Fibroblast of lung (primary cell): ENCODE data around the gene POLR2L. TPM values are rescaled to one million over a fixed set of nuclear protein-coding genes. Genes with fewer than 3 reads are reported as not detected.
A peak's percentile ranks its signal among the peaks of the same experiment; 100 is the strongest.

Experiments
- DNase-seq, 2 donors: peaks; one replicate each; pipeline versions ENCODE4 v3.0.0 to v3.0.0-alpha.2; 2010; ENCODE audit warnings: low read depth in 2 of 2
- H2AFZ ChIP-seq: 2 replicates; pipeline ENCODE4 v1.5.1; 2012; ENCODE audit warnings: low read length, control low read depth, inconsistent platforms
- H3K27ac ChIP-seq: 2 replicates; pipeline ENCODE4 v1.5.1; 2011; ENCODE audit warnings: low read length, control low read depth; ENCODE audit not compliant: insufficient read depth
- H3K27me3 ChIP-seq: 2 replicates; pipeline ENCODE4 v1.5.1; 2011; ENCODE audit warnings: mild to moderate bottlenecking, low read length; ENCODE audit not compliant: control insufficient read depth, insufficient read depth
- H3K36me3 ChIP-seq: 2 replicates; pipeline ENCODE4 v1.5.1; 2011; ENCODE audit warnings: low read length; ENCODE audit not compliant: control insufficient read depth, insufficient read depth
- H3K4me1 ChIP-seq: 2 replicates; pipeline ENCODE4 v1.5.1; 2011; ENCODE audit warnings: low read length; ENCODE audit not compliant: control insufficient read depth, insufficient read depth; ENCODE audit errors: extremely low read depth
- H3K4me2 ChIP-seq: 2 replicates; pipeline ENCODE4 v1.5.1; 2011; ENCODE audit warnings: low read length, control low read depth; ENCODE audit not compliant: insufficient read depth; ENCODE audit errors: extremely low read depth
- H3K4me3 ChIP-seq, 4 experiments: fragments of 200-600 bp in 1 of 4; sonication (generic) in 1 of 4; replicated peaks in 1 of 4; 2 replicates each; pipeline ENCODE4 v1.5.1; 2011 to 2016; ENCODE audit warnings: low read length in 4 of 4, low read depth in 3 of 4, mild to moderate bottlenecking in 3 of 4, control low read depth in 2 of 4, inconsistent platforms in 1 of 4, mixed read lengths in 1 of 4; ENCODE audit not compliant: insufficient read depth in 1 of 4; ENCODE audit errors: control extremely low read depth in 1 of 4
- H3K79me2 ChIP-seq: 2 replicates; pipeline ENCODE4 v1.5.1; 2012; ENCODE audit warnings: mild to moderate bottlenecking, low read length, inconsistent platforms; ENCODE audit not compliant: control insufficient read depth, insufficient read depth
- H3K9ac ChIP-seq: 2 replicates; pipeline ENCODE4 v1.5.1; 2011; ENCODE audit warnings: mild to moderate bottlenecking, low read length, control low read depth; ENCODE audit not compliant: insufficient read depth
- H3K9me3 ChIP-seq: 2 replicates; pipeline ENCODE4 v1.5.1; 2012; ENCODE audit warnings: low read depth, low read length; ENCODE audit not compliant: control insufficient read depth, insufficient read depth
- H4K20me1 ChIP-seq: 2 replicates; pipeline ENCODE4 v1.5.1; 2011; ENCODE audit warnings: low read length; ENCODE audit not compliant: control insufficient read depth, insufficient read depth; ENCODE audit errors: extremely low read depth
- EZH2 ChIP-seq: IDR thresholded peaks from 2 replicates; pipeline ENCODE4 v1.5.1; 2012; ENCODE audit warnings: low read length, control low read depth, mild to moderate bottlenecking; ENCODE audit errors: missing control alignments
- polyA plus RNA-seq, 2 donors: library from polyadenylated mRNA; depleted of rRNA in 1 of 2; stranded (reverse) in 1 of 2; unstranded in 1 of 2; fragments of >200 nt; gene quantifications; 2 replicates each; pipeline ENCODE4 v1.2.1, GENCODE V29; 2011 to 2012; ENCODE audit warnings: missing spikeins in 1 of 2
- total RNA-seq: library from RNA; depleted of rRNA; stranded (reverse); fragments of >200 nt; gene quantifications from 2 replicates; pipeline ENCODE4 v1.2.1, GENCODE V29; 2014
- TF ChIP-seq, protein P1 (sequence below), 2 donors: IDR thresholded peaks in 1 of 2; conservative IDR thresholded peaks in 1 of 2; 1 replicate in 1 of 2; 2 replicates in 1 of 2; pipeline ENCODE4 v1.5.1; 2011 to 2012; ENCODE audit warnings: low read length in 2 of 2, control low read depth in 1 of 2, inconsistent platforms in 1 of 2, low read depth in 1 of 2, mild to moderate bottlenecking in 1 of 2

POLR2L gene
- total and polyA plus RNA-seq, 2 donors (not counting 1 experiment from before 2014, with no cell fraction given), result 181 to 196 TPM

DNA sequence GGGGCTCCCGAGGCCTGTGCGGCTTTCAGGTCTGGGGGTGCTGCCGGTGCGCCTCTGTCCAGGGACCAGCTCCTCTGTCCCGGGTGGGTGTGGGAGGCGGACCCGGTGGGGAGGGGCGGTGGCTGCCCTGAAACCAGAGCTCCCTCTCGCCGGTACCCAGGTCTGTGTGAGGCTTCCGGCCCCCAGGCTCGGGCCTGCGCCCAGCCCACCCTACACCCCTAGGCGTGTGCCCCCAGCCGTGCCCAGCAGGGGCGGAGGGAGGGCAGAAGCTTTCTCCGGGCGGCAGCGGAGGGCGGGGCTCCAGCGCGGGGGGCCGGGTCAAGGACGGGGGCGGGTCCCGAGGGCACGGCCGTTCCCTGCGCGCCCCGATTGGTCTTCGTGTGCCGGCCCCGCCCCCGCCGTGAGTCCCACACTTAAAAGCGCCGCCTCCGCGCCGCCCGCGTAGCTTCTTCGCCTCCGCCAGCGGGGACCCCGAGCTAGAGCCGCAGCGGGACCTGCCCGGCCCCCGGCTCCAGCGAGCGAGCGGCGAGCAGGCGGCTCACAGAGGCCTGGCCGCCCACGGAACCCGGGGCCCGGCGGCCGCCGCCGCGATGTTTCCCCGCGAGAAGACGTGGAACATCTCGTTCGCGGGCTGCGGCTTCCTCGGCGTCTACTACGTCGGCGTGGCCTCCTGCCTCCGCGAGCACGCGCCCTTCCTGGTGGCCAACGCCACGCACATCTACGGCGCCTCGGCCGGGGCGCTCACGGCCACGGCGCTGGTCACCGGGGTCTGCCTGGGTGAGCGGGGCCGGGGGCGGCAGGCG, 23.0 kb downstream of the POLR2L start:
- Histone ChIP-seq H3K4me1 (peaks cover 20% of the 10 kb centered on the region), H3K9ac (peak overlapping the region; percentile 90), H3K4me2 (peak overlapping the region; percentile 82), H3K27ac (peak overlapping the region; percentile 82), H3K27me3 (no peaks in the 10 kb centered on the region), H3K79me2 (peaks cover 16% of the 10 kb centered on the region), H2AFZ (peak overlapping the region; percentile 46), H4K20me1 (no peaks in the 10 kb centered on the region), H3K4me3 (peak overlapping the region; percentile 46 to 81 (median 66)), H3K36me3 (peaks cover 12% of the 10 kb centered on the region), H3K9me3 (no peaks in the 10 kb centered on the region)
- peak; percentile 73 to 80 for DNase-seq
- TF ChIP-seq, protein P1, sequence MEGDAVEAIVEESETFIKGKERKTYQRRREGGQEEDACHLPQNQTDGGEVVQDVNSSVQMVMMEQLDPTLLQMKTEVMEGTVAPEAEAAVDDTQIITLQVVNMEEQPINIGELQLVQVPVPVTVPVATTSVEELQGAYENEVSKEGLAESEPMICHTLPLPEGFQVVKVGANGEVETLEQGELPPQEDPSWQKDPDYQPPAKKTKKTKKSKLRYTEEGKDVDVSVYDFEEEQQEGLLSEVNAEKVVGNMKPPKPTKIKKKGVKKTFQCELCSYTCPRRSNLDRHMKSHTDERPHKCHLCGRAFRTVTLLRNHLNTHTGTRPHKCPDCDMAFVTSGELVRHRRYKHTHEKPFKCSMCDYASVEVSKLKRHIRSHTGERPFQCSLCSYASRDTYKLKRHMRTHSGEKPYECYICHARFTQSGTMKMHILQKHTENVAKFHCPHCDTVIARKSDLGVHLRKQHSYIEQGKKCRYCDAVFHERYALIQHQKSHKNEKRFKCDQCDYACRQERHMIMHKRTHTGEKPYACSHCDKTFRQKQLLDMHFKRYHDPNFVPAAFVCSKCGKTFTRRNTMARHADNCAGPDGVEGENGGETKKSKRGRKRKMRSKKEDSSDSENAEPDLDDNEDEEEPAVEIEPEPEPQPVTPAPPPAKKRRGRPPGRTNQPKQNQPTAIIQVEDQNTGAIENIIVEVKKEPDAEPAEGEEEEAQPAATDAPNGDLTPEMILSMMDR (conservative IDR thresholded peaks at IDR 0.05 in 1 of 2, IDR thresholded peaks at IDR 0.05 in 1 of 2; ENCODE audit: low read depth in 1 of 2, low read length in 2 of 2), result no peak
- no peak for TF ChIP-seq EZH2

DNA sequence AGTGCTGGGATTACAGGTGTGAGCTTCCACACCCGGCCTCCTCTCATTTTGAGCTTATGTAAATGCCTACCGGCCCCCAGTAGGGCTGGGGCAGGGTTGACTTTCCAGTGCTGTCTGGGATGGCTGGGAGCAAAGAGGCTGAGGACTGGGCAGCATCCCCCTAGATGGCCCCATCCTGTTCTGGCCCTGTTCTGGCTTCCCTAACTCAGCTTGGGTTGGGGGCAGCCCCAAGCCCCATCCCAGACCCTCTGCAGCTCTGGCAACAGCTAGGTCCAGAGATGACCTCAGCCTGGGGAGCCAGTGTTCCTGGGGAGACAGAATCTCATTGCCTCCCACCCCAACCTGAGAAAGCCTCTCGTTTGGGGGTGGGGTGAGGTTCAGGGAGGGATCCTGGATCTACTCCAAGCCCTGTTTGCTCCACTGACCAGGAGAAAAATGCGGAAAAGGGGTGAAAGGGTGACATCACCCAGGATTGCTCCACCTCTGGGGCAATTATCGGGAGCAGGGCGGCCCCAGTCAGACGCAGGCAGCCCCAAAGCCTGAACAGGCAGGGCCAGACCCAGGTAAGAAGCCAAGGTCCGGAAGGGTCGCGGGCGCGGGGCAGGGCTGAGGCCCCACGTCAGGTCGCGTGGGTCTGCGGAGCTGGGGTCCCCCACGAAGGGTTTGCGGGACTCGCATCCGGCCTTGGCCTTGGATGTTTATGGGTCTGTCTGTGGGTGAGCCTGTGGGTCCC, 23.8 kb downstream of the POLR2L start, which contains the start of gene PNPLA2:
PNPLA2 (plus strand) TSS at position 519 of the 733 bp plus-strand sequence. CDS start 805 bp downstream, outside the sequence.
- Histone ChIP-seq H3K9ac (peak within 1 kb of the TSS; percentile 90), H3K36me3 (peaks cover 10% of the 10 kb centered on the region), H4K20me1 (no peaks in the 10 kb centered on the region), H3K4me2 (peak within 1 kb of the TSS; percentile 82), H3K27me3 (no peaks in the 10 kb centered on the region), H3K27ac (peak within 1 kb of the TSS; percentile 82), H3K9me3 (no peaks in the 10 kb centered on the region), H2AFZ (peak within 1 kb of the TSS; percentile 46), H3K4me1 (peaks cover 20% of the 10 kb centered on the region), H3K4me3 (peak within 1 kb of the TSS; percentile 46 to 81 (median 66)), H3K79me2 (peaks cover 16% of the 10 kb centered on the region)
- DNase-seq, result peak in 1 of 2 donors; percentile 56
- no peak for TF ChIP-seq EZH2
- TF ChIP-seq, protein P1 (conservative IDR thresholded peaks at IDR 0.05 in 1 of 2, IDR thresholded peaks at IDR 0.05 in 1 of 2; ENCODE audit: low read depth in 1 of 2, low read length in 2 of 2), result no peak

DNA sequence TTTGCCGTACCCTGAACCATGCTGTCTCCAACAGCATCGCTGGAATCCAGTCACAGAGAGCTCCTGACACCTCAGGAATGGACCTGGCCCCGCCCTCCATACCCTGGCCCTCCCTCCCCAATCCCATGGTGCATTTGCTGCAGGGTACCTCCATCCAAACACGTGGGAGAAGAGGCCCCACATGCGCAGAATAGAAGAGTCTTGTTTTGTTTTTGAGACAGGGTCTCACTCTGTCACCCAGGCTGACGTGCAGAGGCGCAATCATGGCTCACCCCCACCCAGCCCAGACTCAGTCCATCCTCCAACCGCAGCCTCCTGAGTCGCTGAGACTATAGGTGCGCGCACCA, 25.9 kb downstream of the POLR2L start:
- no peaks in the 10 kb centered on the region for H4K20me1 ChIP-seq
- H3K4me2 ChIP-seq, result no peak overlapping the region
- no peak for DNase-seq
- H3K36me3 ChIP-seq, result peaks cover 24% of the 10 kb centered on the region
- no peaks in the 10 kb centered on the region for H3K9me3 ChIP-seq
- H3K9ac ChIP-seq, result no peak overlapping the region
- H2AFZ ChIP-seq, result no peak overlapping the region
- H3K27ac ChIP-seq, result no peak overlapping the region
- no peak for TF ChIP-seq EZH2
- TF ChIP-seq, protein P1 (conservative IDR thresholded peaks at IDR 0.05 in 1 of 2, IDR thresholded peaks at IDR 0.05 in 1 of 2; ENCODE audit: low read depth in 1 of 2, low read length in 2 of 2), result no peak
- H3K4me3 ChIP-seq, result no peak overlapping the region
- peaks cover 18% of the 10 kb centered on the region for H3K4me1 ChIP-seq
- H3K27me3 ChIP-seq, result no peaks in the 10 kb centered on the region
- H3K79me2 ChIP-seq, result peaks cover 26% of the 10 kb centered on the region
